Right atrium auricular region (tissue), 2 donors: ENCODE measurements around the gene HAGHL. TPM values are rescaled to one million over a fixed set of nuclear protein-coding genes. Genes with fewer than 3 reads are reported as not detected.

Source experiments
- DNase-seq: peaks from one replicate; pipeline ENCODE4 v3.0.0-alpha.2; 2019; ENCODE audit warnings: low spot score
- H3K27ac ChIP-seq, 2 donors: fragments of 200-600 bp; sonication (generic); 1 replicate in 1 of 2; 2 replicates in 1 of 2; pipeline ENCODE4 v1.5.1; 2016 to 2019
- H3K27me3 ChIP-seq, 2 donors: fragments of 200-600 bp; sonication (generic); one replicate each; pipeline versions ENCODE4 v1.5.1 to v1.6.0; 2017 to 2019
- H3K36me3 ChIP-seq: fragments of 200-600 bp; sonication (generic); one replicate; pipeline ENCODE4 v1.5.1; 2016
- H3K4me1 ChIP-seq, 2 donors: fragments of 200-600 bp; sonication (generic); one replicate each; pipeline versions ENCODE4 v1.5.1 to v1.6.0; 2017 to 2019
- H3K4me3 ChIP-seq, 2 donors: fragments of 200-600 bp; sonication (generic); 1 replicate in 1 of 2; 2 replicates in 1 of 2; pipeline ENCODE4 v1.5.1; 2017 to 2019; ENCODE audit warnings: mild to moderate bottlenecking in 1 of 2, moderate library complexity in 1 of 2
- H3K9me3 ChIP-seq, 2 donors: fragments of 200-600 bp; sonication (generic); one replicate each; pipeline ENCODE4 v1.5.1; 2019
- CTCF ChIP-seq, 2 donors: fragments of 200-600 bp; sonication (generic); IDR thresholded peaks; one replicate each; pipeline ENCODE4 v1.5.1; 2019; ENCODE audit warnings: antibody characterized with exemption in 2 of 2
- total RNA-seq, 2 donors: library from RNA; depleted of rRNA; stranded (reverse); fragments of >200 nt; gene quantifications; one replicate each; pipeline ENCODE4 v1.1.0, GENCODE V29; 2016

The HAGHL gene
- total RNA-seq, 2 donors from 2014 or later, result 9.6 to 9.7 TPM

GRCh38 chr16:729768-730665 is 3.1 kb downstream of the HAGHL start:
- Histone ChIP-seq H3K9me3 (no peaks in the 10 kb centered on the region), H3K27ac (no peak overlapping the region), H3K36me3 (peaks cover 33% of the 10 kb centered on the region), H3K27me3 (no peaks in the 10 kb centered on the region), H3K4me3 (no peak overlapping the region), H3K4me1 (peaks cover 0 to 29% of the 10 kb centered on the region in 2 donors)
- DNase-seq, result no peak
- TF ChIP-seq CTCF (IDR thresholded peaks at IDR 0.05), result no peak

DNA sequence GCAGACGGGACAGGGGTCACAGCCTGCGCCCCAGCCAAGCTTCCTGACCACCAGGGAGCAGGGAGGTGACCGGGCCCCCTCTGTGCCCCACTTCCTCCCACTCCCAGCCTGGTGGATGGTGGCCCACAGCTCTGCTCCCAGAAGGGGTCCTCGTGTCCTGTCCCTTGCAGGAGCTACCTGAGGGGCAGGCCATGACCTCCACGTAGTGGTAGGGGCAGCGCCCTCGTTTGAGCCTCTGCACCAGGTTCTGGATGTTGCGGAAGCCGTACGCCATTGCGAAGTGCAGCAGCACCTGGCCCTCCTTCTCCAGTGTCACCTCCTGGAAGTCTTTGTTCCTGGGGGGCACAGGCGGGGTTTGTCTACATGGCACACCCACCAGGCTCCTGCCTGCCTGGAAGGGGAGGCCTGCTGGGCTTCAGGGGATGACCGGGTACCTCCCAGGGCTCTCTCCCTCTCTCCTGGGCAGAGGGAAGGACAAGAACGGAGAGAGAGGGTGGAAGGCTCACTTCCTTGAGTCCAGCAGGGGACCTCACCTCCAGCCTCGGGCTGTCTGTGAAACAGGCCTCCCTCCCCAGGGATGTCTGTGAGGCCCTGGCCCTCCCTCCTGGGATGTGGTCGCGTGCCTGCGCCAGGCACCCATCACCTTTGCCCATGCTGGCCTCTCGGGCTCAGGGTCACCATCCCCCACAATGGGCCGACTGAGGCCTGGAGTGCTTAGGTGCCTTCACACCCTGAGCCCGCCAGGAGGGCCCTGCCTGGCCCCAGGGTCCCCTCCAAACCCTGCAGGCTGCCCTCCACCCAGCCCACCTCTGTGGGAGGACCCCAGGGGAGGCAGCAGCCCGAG is 4.0 kb downstream of the HAGHL start:
- no peaks in the 10 kb centered on the region for H3K9me3 ChIP-seq
- H3K36me3 ChIP-seq, result peaks cover 40% of the 10 kb centered on the region

GRCh38 chr16:732332-732731 is 5.4 kb downstream of the HAGHL start:
- Histone ChIP-seq H3K4me1 (peaks cover 0 to 18% of the 10 kb centered on the region in 2 donors), H3K36me3 (peaks cover 55% of the 10 kb centered on the region), H3K9me3 (no peaks in the 10 kb centered on the region), H3K27ac (no peak overlapping the region), H3K27me3 (no peaks in the 10 kb centered on the region), H3K4me3 (no peak overlapping the region)
- no peak for TF ChIP-seq CTCF (IDR thresholded peaks at IDR 0.05)
- DNase-seq, result no peak

More for the DNA sequence above, 4.0 kb downstream of the HAGHL start:
- Histone ChIP-seq H3K4me1 (peaks cover 0 to 29% of the 10 kb centered on the region in 2 donors), H3K27me3 (no peaks in the 10 kb centered on the region), H3K27ac (no peak overlapping the region), H3K4me3 (no peak overlapping the region)
- no peak for DNase-seq
- no peak for TF ChIP-seq CTCF (IDR thresholded peaks at IDR 0.05)

DNA sequence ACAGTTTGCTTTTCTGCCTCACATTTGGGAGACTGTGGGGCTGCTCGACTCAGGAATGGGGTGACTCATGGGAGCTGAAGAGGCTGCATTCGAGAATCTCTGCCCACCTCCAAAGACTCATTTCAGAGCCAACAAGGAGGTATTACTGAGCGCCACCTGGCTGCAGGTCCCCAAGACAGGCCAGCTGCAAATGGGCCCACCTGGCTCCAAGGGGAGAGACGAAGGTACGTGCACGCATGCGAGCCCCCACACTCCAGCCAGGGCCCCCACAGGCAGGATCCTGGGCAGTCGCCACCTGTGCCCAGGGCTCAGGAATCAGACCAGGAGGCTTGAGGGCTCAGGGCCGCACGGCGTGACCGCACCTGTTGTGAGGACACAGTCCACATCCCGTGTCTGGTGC is 6.0 kb downstream of the HAGHL start:
- Histone ChIP-seq H3K27me3 (no peaks in the 10 kb centered on the region), H3K27ac (no peak overlapping the region), H3K9me3 (no peaks in the 10 kb centered on the region), H3K36me3 (peaks cover 56% of the 10 kb centered on the region), H3K4me1 (peaks cover 0 to 12% of the 10 kb centered on the region in 2 donors), H3K4me3 (no peak overlapping the region)
- DNase-seq, result no peak
- no peak for TF ChIP-seq CTCF (IDR thresholded peaks at IDR 0.05)

DNA sequence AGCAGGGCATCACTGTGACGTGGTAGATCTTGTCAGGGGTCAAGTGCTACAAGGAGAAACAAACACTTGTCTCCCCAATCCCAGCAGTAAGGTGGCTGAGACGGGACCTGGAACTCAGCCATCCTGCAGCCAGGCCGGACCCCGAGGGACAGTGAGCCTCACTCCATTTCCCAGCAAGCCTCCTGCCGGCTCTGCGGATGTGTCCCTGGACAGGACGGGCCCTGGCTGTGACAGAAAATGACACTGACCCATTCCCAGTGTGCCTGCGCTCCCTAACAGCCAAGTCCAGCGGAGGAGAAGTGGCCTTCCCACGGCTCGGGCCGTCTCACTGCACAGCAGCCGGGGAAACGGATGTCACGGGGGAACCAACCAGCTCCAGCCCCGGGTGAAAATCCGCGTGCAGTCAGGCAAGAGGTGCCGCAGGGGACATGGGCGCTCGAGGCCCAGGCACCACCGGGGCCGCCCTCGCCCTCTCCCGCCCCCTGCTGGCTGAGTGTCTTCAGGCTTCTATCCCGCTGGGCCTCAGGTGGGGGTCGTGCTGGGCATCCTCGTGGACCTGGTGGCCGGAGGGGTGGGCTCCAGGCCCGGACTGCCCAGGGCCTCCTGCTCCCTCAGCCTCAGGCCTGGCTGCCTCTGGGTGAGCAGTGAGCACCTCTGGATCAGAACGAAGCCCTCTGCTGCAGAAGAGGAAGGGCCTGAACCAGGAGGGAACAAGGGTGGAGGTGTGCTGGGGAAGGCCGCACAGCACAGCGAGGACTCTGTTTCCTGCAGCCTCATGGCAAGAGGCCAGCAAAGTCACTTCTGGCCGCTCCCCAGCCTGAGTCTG is 6.7 kb downstream of the HAGHL start:
- Histone ChIP-seq H3K27me3 (no peaks in the 10 kb centered on the region), H3K4me1 (peaks cover 0 to 5% of the 10 kb centered on the region in 2 donors), H3K4me3 (no peak overlapping the region), H3K27ac (no peak overlapping the region), H3K9me3 (no peaks in the 10 kb centered on the region), H3K36me3 (peaks cover 56% of the 10 kb centered on the region)
- DNase-seq, result no peak
- no peak for TF ChIP-seq CTCF (IDR thresholded peaks at IDR 0.05)
